ENCODE measurements around the gene RFTN1.
A peak's percentile ranks its signal among the peaks of the same experiment; 100 is the strongest.

The RFTN1 gene

GRCh38 chr3:16346413-16347081 lies 167.0 kb downstream of the RFTN1 start:
- DNase-seq: no peak

GRCh38 chr3:16343101-16343500 lies 170.4 kb downstream of the RFTN1 start:
- no peak for DNase-seq

DNA sequence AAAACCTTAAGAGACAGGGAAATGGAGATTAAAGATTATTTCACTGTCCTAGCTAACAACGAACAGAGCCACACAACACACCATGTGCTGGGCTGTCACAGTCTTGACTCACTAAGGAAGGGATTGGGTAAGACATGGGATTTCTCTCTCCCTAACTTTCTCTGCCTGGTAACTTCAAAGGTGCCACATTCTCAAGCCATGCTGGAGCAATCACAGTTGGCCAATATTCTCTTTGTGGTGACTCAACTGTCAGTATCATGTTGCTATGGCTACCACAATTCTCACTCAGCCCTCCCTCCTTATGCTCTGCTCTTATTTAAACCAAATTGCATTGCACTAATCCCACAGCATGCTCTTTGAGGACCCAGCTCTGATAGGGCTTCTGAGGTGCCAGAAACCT lies 174.5 kb downstream of the RFTN1 start:
- DNase-seq: no peak

GRCh38 chr3:16337856-16338540 lies 175.5 kb downstream of the RFTN1 start:
- no peak for DNase-seq

DNA sequence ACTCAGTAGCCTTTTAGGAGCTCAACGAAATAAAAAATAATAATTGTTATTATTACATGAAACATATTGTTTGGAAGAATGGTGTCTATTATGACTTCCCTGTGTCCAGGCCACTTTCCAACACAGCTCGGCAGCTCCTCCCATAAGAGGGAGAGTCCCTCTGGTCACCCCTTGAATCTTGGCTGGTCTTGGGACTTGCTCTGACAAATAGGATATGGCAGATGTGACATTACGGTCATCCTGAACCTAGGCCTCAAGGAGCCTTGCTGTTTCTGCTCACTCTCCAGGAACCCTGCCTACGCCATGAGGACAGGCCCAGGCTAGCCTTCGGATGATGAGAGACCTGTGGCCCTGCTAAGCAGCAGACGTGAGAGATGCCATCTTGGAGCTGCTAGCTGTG lies 176.7 kb downstream of the RFTN1 start:
- DNase-seq: no peak

GRCh38 chr3:16335772-16336645 lies 177.5 kb downstream of the RFTN1 start:
- peak; percentile 26 for DNase-seq

GRCh38 chr3:16335333-16335732 lies 178.2 kb downstream of the RFTN1 start:
- DNase-seq: no peak

DNA sequence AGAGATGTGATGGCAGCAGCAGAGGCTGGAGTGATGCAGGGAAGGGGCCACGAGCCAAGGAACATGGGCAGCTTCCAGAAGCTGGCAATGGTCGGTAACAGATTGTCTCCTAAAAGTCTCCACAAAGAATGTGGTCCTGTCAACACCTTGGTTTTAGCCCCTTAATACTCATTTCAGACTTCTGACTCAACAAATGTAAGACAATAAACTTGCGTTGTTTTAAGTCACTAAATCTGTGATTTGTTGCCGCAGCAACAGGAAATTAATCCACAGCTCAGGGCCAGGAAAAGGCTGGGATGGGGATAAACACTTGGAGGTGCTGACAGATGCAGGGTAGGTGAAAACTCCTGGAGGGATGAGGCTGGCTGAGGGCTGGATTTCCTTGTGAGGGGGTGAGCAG lies 178.6 kb downstream of the RFTN1 start:
- no peak for DNase-seq

DNA sequence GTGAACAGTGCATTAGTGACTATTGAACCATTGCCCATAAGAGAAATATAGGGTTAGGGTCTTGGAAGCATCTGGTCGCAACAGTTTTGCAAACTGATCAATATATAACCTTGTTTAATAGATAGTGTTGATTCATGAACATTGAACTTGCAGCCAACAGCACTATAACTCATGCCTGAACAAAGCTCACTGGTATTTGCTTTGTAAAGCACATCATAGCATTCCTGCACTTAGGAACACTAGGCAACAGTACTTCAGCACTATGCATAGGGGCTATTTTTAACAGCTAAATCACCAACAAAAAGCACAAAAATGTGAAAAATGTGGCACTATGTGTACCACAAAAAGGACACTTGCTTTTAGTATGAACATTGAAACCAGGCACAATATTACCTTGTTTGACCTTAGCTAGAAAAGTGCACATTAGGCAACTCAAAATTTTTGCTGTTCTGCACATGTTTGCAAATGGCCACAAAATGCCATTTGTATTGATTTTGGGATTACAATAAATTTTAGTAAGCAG lies 180.5 kb downstream of the RFTN1 start:
- no peak for DNase-seq

DNA sequence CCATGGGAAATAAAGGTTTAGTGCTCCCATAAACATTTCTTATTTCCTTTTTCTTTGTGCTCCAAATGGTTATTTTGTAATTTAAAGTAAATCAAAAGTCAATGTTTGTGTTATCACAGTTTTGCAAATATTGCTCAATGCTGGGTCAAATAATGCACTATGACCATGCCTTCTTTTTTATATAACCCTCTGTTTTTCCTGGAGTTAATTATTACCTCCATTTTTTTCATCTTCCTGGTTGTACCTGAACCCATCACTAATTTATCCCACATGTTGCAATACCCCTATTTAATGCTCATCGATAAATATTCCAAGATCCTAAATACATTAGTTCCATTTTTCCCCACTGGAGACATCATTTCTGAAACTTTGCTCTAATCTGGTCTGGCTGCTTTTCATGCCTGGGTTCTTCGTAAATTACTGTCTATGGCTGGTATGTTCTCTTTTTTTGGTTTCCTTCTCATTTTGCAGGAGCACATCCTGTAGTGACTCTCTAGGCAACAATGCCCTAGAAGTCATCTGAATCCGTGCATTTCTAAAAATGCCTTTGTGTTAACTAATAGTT lies 182.1 kb downstream of the RFTN1 start:
- DNase-seq: no peak

DNA sequence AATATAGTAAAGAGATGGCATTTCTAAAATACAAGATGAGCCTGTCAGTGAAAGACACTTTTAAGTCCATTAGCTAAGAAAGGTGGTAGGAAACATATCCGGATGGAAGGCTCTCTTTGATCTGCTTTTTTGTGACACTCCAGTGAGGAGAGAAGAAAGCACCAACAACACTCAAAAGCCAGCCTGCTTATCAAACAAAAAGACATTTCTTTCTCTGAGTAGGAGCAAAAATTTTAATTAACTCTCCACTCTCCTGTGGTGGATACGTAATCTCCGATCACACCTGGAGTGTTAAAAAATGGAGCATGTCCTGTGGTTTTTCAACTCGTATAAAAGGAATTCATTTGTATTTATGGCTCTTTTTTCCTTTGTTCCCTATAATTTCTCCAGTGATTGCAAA lies 183.1 kb downstream of the RFTN1 start:
- DNase-seq: peak; percentile 26

GRCh38 chr3:16329826-16330129 lies 183.7 kb downstream of the RFTN1 start:
- no peak for DNase-seq

DNA sequence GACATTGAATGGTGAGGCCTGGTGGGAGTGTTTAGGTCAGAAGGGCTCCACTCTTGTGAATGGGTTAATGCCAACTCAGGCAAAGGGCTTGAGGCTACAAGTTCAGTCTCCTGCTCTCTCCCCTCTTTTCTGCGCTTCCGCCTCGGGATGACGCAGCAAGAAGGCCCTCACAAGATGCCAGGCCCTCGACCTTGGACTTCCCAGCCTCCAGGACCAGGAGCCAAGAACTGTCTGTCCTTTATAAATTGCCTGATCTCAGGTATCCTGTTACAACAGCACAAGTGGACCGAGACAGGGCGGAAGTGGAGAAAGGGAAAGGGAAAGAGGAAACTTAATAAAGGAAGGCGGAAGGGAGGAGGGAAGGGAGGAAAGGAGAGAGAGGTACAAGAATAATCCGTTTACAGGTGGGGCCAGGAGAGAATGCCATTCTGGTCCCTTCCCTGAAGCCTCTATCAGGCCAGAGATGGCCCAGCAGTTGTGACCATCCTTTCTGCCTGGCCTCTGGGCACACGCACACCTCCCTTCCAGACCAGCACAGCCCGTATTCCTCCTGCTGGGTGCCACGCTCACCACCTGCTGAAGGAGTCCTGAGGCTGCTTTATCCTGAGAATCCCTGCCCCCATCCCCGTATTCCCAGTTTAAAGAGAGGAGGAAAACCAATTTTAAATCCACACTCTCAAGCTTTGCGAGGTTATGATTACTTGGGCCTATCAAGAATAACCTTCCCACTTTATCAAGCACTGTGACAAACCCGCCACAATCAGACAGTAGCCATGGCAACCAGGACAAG lies 184.3 kb downstream of the RFTN1 start:
- peak; percentile 74 for DNase-seq

DNA sequence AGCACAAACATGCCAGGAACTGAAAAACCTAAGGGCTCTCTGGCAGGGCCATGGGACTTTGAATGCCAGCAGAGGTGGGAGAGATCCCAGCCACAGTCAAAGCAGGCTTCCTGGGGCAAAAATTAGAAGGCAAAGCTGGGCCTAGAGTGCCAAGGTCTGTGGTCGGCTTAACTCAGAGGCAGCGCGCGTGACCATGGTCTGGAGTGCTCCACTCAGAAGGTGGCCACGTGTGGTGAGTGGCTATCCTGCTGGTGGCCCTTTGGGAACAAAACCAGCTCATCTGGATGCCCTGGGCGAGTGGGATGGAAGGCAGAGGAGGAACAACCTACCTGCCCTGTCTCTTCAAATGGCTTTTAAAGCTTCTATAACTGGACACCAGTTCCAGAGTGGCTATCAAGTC lies 185.4 kb downstream of the RFTN1 start:
- no peak for DNase-seq

DNA sequence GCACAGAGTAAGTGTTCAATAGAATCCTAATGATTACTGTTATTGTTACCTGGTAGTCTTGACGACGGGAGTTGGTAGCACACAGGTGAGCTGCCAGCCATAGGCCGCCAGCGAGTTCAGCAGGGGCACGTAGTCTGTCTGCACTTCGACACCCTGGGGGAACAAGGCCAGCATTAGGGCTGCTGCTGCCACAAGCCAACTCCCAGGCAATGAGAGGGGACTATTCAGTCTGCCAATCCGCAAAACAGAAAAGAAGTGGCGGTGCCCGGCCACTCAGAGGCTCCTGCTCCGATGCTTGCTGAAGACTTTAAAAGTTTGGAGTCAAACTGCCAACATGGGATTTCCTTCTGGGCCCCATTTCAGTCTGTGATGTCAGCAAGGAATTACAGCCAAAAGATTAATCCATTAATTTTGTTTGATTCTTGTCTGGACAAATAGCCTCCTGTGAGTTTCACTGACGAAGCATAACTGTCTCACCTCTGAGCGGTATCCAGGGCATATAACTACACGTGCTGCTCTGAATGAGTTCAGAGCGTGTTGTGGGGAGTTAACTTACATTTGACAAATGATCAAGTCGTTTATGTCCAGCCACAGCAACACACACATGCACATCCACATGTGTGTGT lies 186.7 kb downstream of the RFTN1 start:
- DNase-seq: no peak

GRCh38 chr3:16325850-16326249 lies 187.6 kb downstream of the RFTN1 start:
- no peak for DNase-seq

- no peak for DNase-seq
Measured at GRCh38 chr3:16323737-16324136, 189.8 kb downstream of the RFTN1 start.

- DNase-seq: no peak
Measured at GRCh38 chr3:16322189-16322588, 191.3 kb downstream of the RFTN1 start.

DNA sequence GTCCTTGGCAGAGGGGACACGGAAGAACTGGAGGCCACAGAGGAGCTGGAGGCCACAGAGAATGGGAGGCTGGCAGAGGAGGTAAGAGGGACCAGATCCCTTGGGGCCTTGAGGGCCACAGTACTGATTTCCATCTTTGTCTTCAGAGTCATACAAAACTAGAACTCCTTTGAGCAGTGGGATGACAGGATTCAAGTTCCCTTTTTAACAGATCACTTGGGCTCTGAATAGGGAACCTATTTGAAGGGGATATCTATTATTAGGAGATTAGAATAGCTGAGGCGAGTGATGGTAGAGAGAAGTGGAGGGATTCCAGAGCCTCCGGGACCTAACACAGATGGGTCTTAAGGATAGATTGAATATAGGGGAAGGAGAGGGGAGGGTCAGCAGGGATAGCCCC lies 192.8 kb downstream of the RFTN1 start:
- DNase-seq: no peak

- DNase-seq: no peak
Measured at GRCh38 chr3:16319723-16320122, 193.8 kb downstream of the RFTN1 start.

- DNase-seq: no peak
Measured at GRCh38 chr3:16319307-16319706, 194.2 kb downstream of the RFTN1 start.

DNA sequence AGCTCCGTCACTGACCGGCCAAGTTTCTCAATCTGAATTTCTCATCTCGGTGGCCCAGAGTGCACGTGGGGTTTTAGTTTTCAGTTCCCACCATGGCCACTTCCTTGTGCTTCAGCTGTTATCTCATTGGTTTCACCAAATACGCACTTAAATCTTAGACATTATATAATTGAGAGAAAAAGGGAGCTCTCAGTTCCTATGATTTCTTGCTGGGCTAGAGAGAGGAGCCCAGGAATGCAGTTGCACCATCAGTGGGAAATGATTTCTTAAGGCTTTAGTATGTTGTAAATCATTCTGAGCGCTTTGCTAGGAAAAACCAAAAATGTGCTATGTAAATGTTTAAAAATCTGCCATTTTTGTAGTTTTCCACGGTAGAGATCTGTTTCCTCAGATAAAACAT lies 195.3 kb downstream of the RFTN1 start:
- DNase-seq: no peak

Data from retina (tissue), 1 donor.